OCI-LY3 (cell line): ENCODE data around the gene COL27A1.

Source experiments
- H2AFZ ChIP-seq: fragments of 200-600, 300-600 bp; shearing (Covaris generic); 2 replicates; pipeline ENCODE4 v1.6.0; 2014; ENCODE audit warnings: antibody characterized with exemption, low read depth, low read length
- H3K27ac ChIP-seq: fragments of 200-600, 300-600 bp; sonication (generic); 2 replicates; pipeline ENCODE4 v1.5.1; 2014; ENCODE audit warnings: mild to moderate bottlenecking, low read length, moderate library complexity, mixed read lengths
- H3K27me3 ChIP-seq: fragments of 200-600, 300-600 bp; sonication (generic); 2 replicates; pipeline ENCODE4 v1.6.1; 2014; ENCODE audit warnings: low read depth, low read length, mixed read lengths
- H3K36me3 ChIP-seq: fragments of 200-600, 300-600 bp; sonication (generic); replicated peaks from 2 replicates; pipeline ENCODE3; 2014; ENCODE audit warnings: low read depth, low read length, mixed read lengths
- H3K4me1 ChIP-seq: fragments of 300-600, 200-600 bp; sonication (generic); 2 replicates; pipeline ENCODE4 v1.6.1; 2014; ENCODE audit warnings: low read length, mixed read lengths
- H3K4me2 ChIP-seq: fragments of 200-600, 300-600 bp; sonication (generic); 2 replicates; pipeline ENCODE4 v1.6.1; 2014; ENCODE audit warnings: low read length, mixed read lengths
- H3K4me3 ChIP-seq: fragments of 300-600, 200-600 bp; sonication (generic); 2 replicates; pipeline ENCODE4 v1.5.1; 2014; ENCODE audit warnings: antibody characterized with exemption, mild to moderate bottlenecking, low read length, moderate library complexity
- H3K79me2 ChIP-seq: fragments of 300-600, 200-600 bp; shearing (Covaris generic); 2 replicates; pipeline ENCODE4 v1.6.1; 2014; ENCODE audit warnings: mild to moderate bottlenecking, low read length, mixed read lengths
- H3K9ac ChIP-seq: fragments of 300-600, 200-600 bp; shearing (Covaris generic); 2 replicates; pipeline ENCODE4 v1.6.0; 2014; ENCODE audit warnings: mild to moderate bottlenecking, low read length, moderate library complexity
- H3K9me3 ChIP-seq: fragments of 200-600, 300-600 bp; shearing (Covaris generic); 2 replicates; pipeline ENCODE4 v1.6.1; 2014; ENCODE audit warnings: low read length, mixed read lengths; ENCODE audit not compliant: insufficient read depth
- H4K20me1 ChIP-seq: fragments of 200-600, 300-600 bp; sonication (generic); 2 replicates; pipeline ENCODE4 v1.6.1; 2016; ENCODE audit warnings: low read length, mixed read lengths; ENCODE audit not compliant: insufficient read depth
- EZH2phosphoT487 ChIP-seq: fragments of 200-600 bp; shearing (Covaris generic); IDR thresholded peaks from 2 replicates; pipeline ENCODE4 v1.6.1; 2018; ENCODE audit warnings: antibody characterized with exemption, mixed run types, low read depth
- TF ChIP-seq, protein P1 (sequence below): fragments of 200-600, 300-600 bp; sonication (generic); IDR thresholded peaks from 2 replicates; pipeline ENCODE4 v1.5.1; 2014; ENCODE audit warnings: antibody characterized with exemption, low read length, low read depth

The COL27A1 gene

DNA sequence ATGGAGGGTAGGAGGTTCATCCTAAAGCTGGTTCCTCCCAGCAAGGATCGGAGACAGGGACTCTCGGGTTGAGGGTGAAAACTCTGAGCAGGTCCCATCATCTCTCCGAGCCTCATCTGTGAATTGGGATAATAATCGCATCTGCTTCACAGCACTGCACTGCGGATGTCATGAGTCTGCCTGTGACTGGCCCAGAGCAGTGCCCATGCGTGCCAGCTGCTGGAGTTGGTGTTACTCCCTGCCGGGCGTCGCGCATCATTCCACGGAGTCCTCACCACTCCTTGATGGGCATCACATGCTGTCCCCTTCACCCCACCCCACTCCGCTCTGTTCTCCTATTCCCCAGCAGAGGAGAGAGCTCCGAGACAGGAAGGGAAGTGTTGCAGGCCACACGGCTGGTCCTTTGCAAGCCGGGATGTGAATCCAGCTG lies 132.4 kb downstream of the COL27A1 start:
- H3K27ac ChIP-seq: no peak overlapping the region
- TF ChIP-seq EZH2phosphoT487: no peak
- TF ChIP-seq, protein P1, sequence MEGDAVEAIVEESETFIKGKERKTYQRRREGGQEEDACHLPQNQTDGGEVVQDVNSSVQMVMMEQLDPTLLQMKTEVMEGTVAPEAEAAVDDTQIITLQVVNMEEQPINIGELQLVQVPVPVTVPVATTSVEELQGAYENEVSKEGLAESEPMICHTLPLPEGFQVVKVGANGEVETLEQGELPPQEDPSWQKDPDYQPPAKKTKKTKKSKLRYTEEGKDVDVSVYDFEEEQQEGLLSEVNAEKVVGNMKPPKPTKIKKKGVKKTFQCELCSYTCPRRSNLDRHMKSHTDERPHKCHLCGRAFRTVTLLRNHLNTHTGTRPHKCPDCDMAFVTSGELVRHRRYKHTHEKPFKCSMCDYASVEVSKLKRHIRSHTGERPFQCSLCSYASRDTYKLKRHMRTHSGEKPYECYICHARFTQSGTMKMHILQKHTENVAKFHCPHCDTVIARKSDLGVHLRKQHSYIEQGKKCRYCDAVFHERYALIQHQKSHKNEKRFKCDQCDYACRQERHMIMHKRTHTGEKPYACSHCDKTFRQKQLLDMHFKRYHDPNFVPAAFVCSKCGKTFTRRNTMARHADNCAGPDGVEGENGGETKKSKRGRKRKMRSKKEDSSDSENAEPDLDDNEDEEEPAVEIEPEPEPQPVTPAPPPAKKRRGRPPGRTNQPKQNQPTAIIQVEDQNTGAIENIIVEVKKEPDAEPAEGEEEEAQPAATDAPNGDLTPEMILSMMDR: no peak
- no peaks in the 10 kb centered on the region for H4K20me1 ChIP-seq

DNA sequence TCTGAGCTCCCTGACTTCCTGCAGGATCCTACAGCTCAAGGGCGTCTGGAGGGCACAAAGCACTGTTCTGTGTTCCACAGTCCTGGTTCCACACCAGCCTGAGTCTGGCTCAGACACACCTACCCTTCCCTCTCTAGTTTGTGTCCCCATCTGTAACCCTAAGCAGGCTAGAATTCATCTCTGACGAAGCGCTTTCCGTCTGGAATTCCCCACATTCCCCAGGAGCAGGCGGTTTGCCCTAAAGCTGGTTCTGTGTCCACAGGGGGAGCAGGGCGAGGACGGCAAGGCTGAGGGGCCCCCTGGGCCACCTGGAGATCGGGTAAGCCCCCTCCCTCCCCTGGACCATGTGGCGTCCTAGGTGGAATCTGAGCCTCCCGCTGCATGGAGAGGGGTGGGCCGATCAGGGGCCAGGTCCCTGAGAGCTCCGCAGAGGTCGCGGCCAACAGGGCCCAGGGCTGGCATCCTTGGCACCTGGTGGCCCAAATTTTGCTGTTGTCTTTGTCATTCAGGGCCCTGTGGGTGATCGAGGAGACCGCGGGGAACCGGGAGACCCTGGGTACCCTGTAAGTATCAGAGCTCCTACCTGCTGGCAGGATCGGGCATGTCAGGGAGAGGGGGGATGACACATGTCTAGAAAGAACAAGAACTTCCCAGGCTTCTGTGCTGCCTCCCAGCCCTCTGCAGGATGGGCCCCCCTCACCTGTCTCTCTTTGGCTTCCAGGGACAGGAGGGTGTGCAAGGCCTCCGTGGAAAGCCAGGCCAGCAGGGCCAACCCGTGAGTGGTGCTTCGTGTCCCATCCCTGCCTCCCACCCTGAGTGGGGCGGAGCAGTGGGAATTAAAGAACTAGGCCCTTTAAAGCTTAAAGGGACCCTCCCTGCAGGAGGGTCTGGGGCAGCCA lies 133.1 kb downstream of the COL27A1 start:
- Histone ChIP-seq H3K4me3 (no peak overlapping the region), H3K4me2 (no peak overlapping the region), H3K27ac (no peak overlapping the region), H3K9me3 (no peaks in the 10 kb centered on the region), H3K27me3 (0 out of 2 replicates have a peak, but pooled peaks cover 5% of the 10 kb centered on the region), H2AFZ (no peak overlapping the region), H3K36me3 (no peaks in the 10 kb centered on the region), H3K9ac (no peak overlapping the region), H3K4me1 (no peaks in the 10 kb centered on the region), H3K79me2 (no peaks in the 10 kb centered on the region), H4K20me1 (no peaks in the 10 kb centered on the region)
- TF ChIP-seq EZH2phosphoT487: no peak
- TF ChIP-seq, protein P1: no peak

More for the DNA sequence above, 132.4 kb downstream of the COL27A1 start:
- Histone ChIP-seq H3K4me2 (no peak overlapping the region), H3K4me1 (no peaks in the 10 kb centered on the region), H3K79me2 (no peaks in the 10 kb centered on the region), H3K4me3 (no peak overlapping the region), H3K27me3 (0 out of 2 replicates have a peak, but pooled peaks cover 5% of the 10 kb centered on the region), H3K9me3 (no peaks in the 10 kb centered on the region), H3K36me3 (no peaks in the 10 kb centered on the region), H3K9ac (no peak overlapping the region), H2AFZ (no peak overlapping the region)

DNA sequence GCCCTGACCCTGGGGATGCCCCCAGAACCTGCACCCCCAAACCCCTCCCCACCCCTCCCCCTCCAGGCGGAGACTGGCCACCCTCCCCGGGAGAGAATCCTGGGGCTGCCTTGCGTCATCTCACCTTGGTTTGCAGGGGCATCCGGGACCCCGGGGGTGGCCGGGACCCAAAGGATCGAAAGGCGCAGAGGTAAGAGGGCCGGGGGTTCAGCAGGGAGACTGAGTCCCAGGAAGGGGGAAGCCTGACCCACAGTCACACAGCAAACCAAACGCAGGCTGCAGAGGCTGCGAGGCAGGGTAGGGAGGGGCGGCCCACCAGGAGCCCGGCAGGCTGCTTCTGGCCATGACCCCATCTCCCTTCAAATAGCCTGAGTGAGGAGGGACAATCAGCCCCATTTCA lies 133.8 kb downstream of the COL27A1 start:
- Histone ChIP-seq H4K20me1 (no peaks in the 10 kb centered on the region), H3K9ac (no peak overlapping the region), H3K4me2 (no peak overlapping the region), H3K4me3 (no peak overlapping the region), H3K27ac (no peak overlapping the region), H3K36me3 (no peaks in the 10 kb centered on the region), H3K79me2 (no peaks in the 10 kb centered on the region), H3K4me1 (no peaks in the 10 kb centered on the region), H3K9me3 (no peaks in the 10 kb centered on the region), H2AFZ (no peak overlapping the region), H3K27me3 (0 out of 2 replicates have a peak, but pooled peaks cover 5% of the 10 kb centered on the region)
- TF ChIP-seq, protein P1: no peak
- TF ChIP-seq EZH2phosphoT487: no peak
